ENCODE data around the gene LRRC37A3. TPM values are rescaled to one million over a fixed set of nuclear protein-coding genes. Genes with fewer than 3 reads are reported as not detected.
"Not testable (repeated sequence)": the region's sequence is repeated elsewhere in the genome, so short reads cannot be mapped to it uniquely, and the experiment has no call there.

The LRRC37A3 gene
- total RNA-seq, 2 experiments from 2014 or later: 9.6 to 9.7 TPM

DNA sequence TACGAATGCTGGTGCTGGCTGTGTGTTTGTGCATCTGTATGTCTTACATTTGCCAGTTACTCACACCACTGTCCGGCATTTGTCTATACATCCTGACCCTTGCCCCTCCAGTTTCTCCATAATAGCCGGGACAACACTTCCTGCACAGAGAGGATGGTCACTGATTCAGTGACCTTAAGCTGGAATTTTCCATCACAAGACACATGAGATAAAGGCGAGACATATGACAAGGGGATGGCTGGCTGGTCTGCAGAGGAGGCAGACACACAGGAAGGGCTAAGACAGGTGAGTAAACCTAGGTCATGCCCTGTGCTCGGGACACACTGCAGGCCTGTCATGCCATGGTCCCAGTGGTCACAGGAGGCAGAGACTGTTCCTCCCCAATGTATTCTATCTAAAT lies 100.4 kb downstream of the LRRC37A3 start:
- POLR2A ChIA-PET; H3K27ac Mint-ChIP-seq; CTCF ChIA-PET; ATAC-seq; H3K27me3 Mint-ChIP-seq (ENCODE audit: low read depth); H3K4me1 Mint-ChIP-seq (ENCODE audit: low read depth); H3K4me3 Mint-ChIP-seq; H3K9me3 Mint-ChIP-seq (ENCODE audit: insufficient read depth); DNase-seq: not testable (repeated sequence)
- peaks cover 28% of the 10 kb centered on the region for H3K36me3 Mint-ChIP-seq (ENCODE audit: low read depth)

DNA sequence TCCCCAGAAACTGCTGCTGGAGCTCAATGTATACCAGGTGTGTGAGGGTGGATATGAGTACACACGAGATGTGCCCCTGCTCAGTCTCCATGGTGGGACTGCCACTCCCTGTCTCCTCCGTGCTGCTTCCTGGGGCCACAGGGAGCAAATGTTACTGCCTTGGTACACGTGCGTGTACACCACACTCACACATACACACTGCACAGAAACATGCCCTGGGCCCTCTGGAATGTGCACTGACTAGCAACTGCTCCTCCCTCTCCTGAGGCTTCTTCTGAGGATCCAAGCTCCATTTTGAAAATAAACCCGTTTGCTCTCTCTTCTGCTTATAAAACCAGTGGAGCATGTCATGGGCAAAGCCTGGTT lies 103.5 kb downstream of the LRRC37A3 start:
- H3K4me1 Mint-ChIP-seq (ENCODE audit: low read depth); H3K27ac Mint-ChIP-seq; H3K4me3 Mint-ChIP-seq; POLR2A ChIA-PET; CTCF ChIA-PET; DNase-seq; H3K9me3 Mint-ChIP-seq (ENCODE audit: insufficient read depth); ATAC-seq; H3K27me3 Mint-ChIP-seq (ENCODE audit: low read depth): not testable (repeated sequence)
- H3K36me3 Mint-ChIP-seq (ENCODE audit: low read depth): peaks cover 17% of the 10 kb centered on the region

DNA sequence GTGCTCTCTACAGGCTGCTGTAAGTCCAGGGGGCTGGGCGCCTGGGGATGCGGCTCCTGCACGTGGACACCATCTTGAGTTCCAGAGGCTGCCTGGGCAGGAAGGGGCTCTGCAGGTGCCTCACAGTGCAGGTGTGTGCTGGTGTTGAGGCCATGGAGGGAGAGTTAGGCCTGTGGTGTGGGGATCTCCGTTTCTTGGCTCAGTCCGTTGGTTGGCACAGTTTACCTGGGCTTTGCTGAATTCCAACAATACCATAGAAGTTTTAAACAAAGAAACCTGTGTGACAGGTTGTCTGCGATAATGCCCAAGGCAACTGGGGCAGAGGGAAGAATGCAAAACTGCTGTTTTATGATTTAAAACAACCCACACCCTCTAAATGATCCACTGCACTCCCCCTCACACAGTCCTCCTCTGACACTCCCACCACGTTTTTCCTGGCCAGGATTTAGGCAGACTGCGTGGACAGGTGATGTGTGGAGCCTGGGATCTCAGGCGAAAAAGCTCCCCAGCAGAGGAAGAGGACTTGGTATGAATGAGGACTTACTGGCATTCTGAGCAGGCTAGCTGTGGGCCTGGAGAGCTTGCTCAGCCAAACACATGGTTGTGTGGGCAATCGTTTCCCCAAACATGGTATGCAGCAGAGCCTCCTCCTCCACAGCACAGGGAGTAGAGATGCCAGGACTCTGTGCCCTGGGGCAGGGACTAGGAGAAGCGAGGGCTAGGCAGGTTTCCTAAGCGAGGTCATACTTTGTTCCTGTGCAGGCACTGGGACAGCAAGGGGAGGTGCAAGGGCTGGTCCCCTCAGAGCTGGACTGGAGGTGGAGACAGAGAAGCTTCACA lies 104.1 kb downstream of the LRRC37A3 start:
- POLR2A ChIA-PET, H3K27ac Mint-ChIP-seq: not testable (repeated sequence)
- H3K36me3 Mint-ChIP-seq (ENCODE audit: low read depth): peaks cover 15% of the 10 kb centered on the region

GRCh38 chr17:64808178-64808977 lies 110.9 kb downstream of the LRRC37A3 start:
- H3K4me3 Mint-ChIP-seq; H3K9me3 Mint-ChIP-seq (ENCODE audit: insufficient read depth); POLR2A ChIA-PET; CTCF ChIA-PET; H3K27me3 Mint-ChIP-seq (ENCODE audit: low read depth): not testable (repeated sequence)
- Mint-ChIP-seq H3K4me1 (ENCODE audit: low read depth) (peaks cover 18% of the 10 kb centered on the region), H3K36me3 (ENCODE audit: low read depth) (peaks cover 17% of the 10 kb centered on the region), H3K27ac (peak overlapping the region; percentile 96)
- ATAC-seq (peak; percentile 98), DNase-seq (peak; percentile 83)

More for the DNA sequence above, 104.1 kb downstream of the LRRC37A3 start:
- H3K4me3 Mint-ChIP-seq; ATAC-seq; CTCF ChIA-PET; H3K4me1 Mint-ChIP-seq (ENCODE audit: low read depth); H3K9me3 Mint-ChIP-seq (ENCODE audit: insufficient read depth); DNase-seq; H3K27me3 Mint-ChIP-seq (ENCODE audit: low read depth): not testable (repeated sequence)

Other genes starting within 250 kb of the LRRC37A3 start
- 10 to 100 TPM; 67.7 to 73.1 TPM for gene GNA13, start 137.3 kb upstream of the LRRC37A3 start, total RNA-seq
- 1 to 10 TPM; 4.8 to 5.7 TPM for gene RGS9, start 217.9 kb upstream of the LRRC37A3 start, total RNA-seq

Data from activated CD8-positive, alpha-beta T cell treated with anti-CD3 and anti-CD28 coated beads, Interleukin-2, amount 10 ng/mL, durations not matched to agents 7 days and 5 days (primary cell).